Measurements from ENCODE around the gene AK9. TPM values are rescaled to one million over a fixed set of nuclear protein-coding genes. Genes with fewer than 3 reads are reported as not detected.

Gene AK9
- total RNA-seq, 1 experiment from 2014 or later = 3.5 TPM

DNA sequence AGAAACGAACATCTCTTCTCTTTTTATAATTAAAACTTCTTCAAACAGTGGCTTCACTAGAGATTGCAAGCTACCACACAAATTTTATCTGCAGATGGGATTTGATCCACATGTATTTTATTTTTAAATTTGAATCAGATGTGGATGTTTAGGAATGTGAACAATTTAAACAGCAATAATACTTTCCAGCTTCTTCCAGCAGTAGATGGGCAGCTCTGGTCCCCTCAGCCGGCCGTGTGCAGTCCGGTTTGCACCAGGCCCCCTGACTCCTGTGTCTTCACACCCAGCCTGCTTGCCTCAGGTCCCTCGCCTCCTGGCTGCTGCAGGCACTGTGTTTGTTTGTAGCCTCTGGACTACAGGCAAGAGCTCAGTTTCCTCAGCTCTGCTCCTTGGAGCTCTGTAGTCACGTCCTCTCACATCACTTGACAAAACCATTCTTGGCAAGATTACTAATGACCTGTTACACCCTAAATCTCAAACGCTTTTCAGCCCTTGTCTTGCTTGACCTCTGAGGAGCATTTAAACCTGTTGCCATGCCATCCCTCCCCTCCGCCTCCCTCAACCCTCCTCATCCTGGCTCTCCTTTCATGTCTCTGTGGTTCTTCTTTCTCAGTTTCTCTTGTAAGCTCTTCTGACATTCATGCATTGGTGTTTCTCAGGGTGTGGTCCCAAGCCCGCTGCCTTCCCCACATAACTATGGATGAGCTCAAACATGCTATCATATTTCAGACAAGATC is 194.8 kb downstream of the AK9 start:
- ChIA-PET POLR2A (no interaction called here), RAD21 (ENCODE audit: low non-redundant PET in 1 of 2, low total read pairs in 2 of 2, uncharacterized antibody in 2 of 2, unreplicated experiment in 2 of 2) (no interaction called here), CTCF (no interaction called here)
- no peak overlapping the region for H3K27ac ChIP-seq (ENCODE audit: low read depth, low read length)
- no peaks in the 10 kb centered on the region for H3K4me1 ChIP-seq (ENCODE audit: control insufficient read depth in 1 of 2, insufficient read depth in 2 of 2, low read length in 2 of 2)
- no peaks in the 10 kb centered on the region for H4K20me1 ChIP-seq (ENCODE audit: insufficient read depth)
- no peak overlapping the region for H3K9ac ChIP-seq (ENCODE audit: low read length)
- ATAC-seq = no peak
- no peaks in the 10 kb centered on the region for H3K9me2 ChIP-seq (ENCODE audit: insufficient read depth)
- H2AFZ ChIP-seq (ENCODE audit: low read depth, low read length, poor library complexity, severe bottlenecking) = no peak overlapping the region
- H3K36me3 ChIP-seq (ENCODE audit: control insufficient read depth in 1 of 2, insufficient read depth in 2 of 2, low read length in 2 of 2) = no peaks in the 10 kb centered on the region
- H3K4me3 ChIP-seq (replicated peaks in 1 of 2; ENCODE audit: low read depth in 1 of 2, low read length in 2 of 2) = no peak overlapping the region
- H3K79me2 ChIP-seq (ENCODE audit: insufficient read depth, low read length) = no peaks in the 10 kb centered on the region
- no peaks in the 10 kb centered on the region for H3K27me3 ChIP-seq (ENCODE audit: insufficient read depth, low read length)
- intact Hi-C loops (cut with micrococcal nuclease) = no loop called here
- BruUV-seq (replicated peaks) = no TSS peak
- no peaks in the 10 kb centered on the region for H3K9me3 ChIP-seq (ENCODE audit: control insufficient read depth in 1 of 2, insufficient read depth in 1 of 2, low read depth in 1 of 2, low read length in 2 of 2)
- DNase-seq (ENCODE audit: low read depth, low spot score) = no peak
- H3K4me2 ChIP-seq (ENCODE audit: low read length) = no peak overlapping the region
- no peak for TF ChIP-seq CBX3 (IDR thresholded peaks at IDR 0.05; ENCODE audit: low read depth)
- TF ChIP-seq ZBTB33 (IDR thresholded peaks at IDR 0.05; ENCODE audit: extremely low read depth, insufficient replicate concordance, low read length) = no peak
- no peak for TF ChIP-seq REST (IDR thresholded peaks at IDR 0.05; ENCODE audit: low read depth)
- no peak for TF ChIP-seq RAD21 (IDR thresholded peaks at IDR 0.05; ENCODE audit: low read depth)
- no peak for TF ChIP-seq TCF7L2 (IDR thresholded peaks at IDR 0.05; ENCODE audit: borderline replicate concordance, extremely low read depth, insufficient read depth, insufficient read length)
- TF ChIP-seq SIN3A (IDR thresholded peaks at IDR 0.05; ENCODE audit: low read depth) = no peak
- no peak for TF ChIP-seq SRF (IDR thresholded peaks at IDR 0.05; ENCODE audit: low read depth)
- no peak for TF ChIP-seq CEBPB (IDR thresholded peaks at IDR 0.05; ENCODE audit: low read depth)
- TF ChIP-seq EGR1 (IDR thresholded peaks at IDR 0.05; ENCODE audit: low read depth) = no peak
- no peak for TF ChIP-seq POLR2A (IDR thresholded peaks at IDR 0.05; ENCODE audit: borderline replicate concordance, extremely low read depth, insufficient read depth, insufficient read length)
- TF ChIP-seq ATF3 (IDR thresholded peaks at IDR 0.05) = no peak
- TF ChIP-seq SP1 (IDR thresholded peaks at IDR 0.05; ENCODE audit: low read depth) = no peak
- no peak for TF ChIP-seq YY1 (IDR thresholded peaks at IDR 0.05; ENCODE audit: extremely low read depth, insufficient replicate concordance, low read depth, low read length)
- no peak for TF ChIP-seq ZNF274 (IDR thresholded peaks at IDR 0.05; ENCODE audit: low read depth, low read length)
- no peak for TF ChIP-seq JUND (IDR thresholded peaks at IDR 0.05)
- TF ChIP-seq ELF1 (IDR thresholded peaks at IDR 0.05; ENCODE audit: borderline replicate concordance, low read depth) = no peak
- TF ChIP-seq ZFX (IDR thresholded peaks at IDR 0.05) = no peak
- TF ChIP-seq FOSL1 (IDR thresholded peaks at IDR 0.05; ENCODE audit: low read depth) = no peak
